Body of pancreas (tissue), 4 donors: Measurements from ENCODE around the gene CCNL2.

Experiments
- CTCF ChIP-seq, 7 experiments: fragments of 450-650 bp in 4 of 7; fragments of 200-600 bp in 3 of 7; sonication (generic) in 3 of 7; IDR thresholded peaks; one replicate each; pipeline ENCODE4 v1.5.1; 2016 to 2019; ENCODE audit warnings: antibody characterized with exemption in 7 of 7
- POLR2A ChIP-seq, 3 donors: fragments of 450-650 bp; IDR thresholded peaks; one replicate each; pipeline ENCODE4 v1.6.1; 2016; ENCODE audit warnings: antibody characterized with exemption in 3 of 3, mild to moderate bottlenecking in 2 of 3

DNA sequence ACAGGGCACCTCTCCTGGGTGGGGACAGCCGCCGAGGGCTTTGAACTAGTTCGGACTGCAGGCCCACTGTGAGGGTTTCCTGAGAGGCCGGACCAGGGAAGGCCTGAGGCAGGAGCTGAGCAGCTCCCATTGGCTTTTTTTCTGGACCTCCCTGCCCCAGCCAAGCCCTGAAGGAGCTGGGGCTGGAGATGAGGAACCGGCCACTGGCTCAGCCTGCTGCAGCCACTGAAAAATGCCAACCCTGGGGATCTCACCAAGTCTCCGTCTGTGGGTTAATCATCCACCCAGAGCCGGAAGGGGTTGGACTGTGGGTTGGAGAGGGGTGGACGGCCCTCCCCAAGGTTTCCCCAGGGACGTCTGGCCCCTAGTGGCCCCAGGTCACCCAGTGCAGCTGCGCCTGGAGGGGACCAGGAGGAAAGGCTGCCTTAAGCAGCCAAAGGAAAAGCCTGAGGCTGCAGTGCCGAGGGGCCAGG is 38.8 kb upstream of the CCNL2 start:
- TF ChIP-seq CTCF (IDR thresholded peaks at IDR 0.05) (peak in 5 of 7 experiments; percentile 21 to 67 (median 54)), POLR2A (IDR thresholded peaks at IDR 0.05) (peak; percentile 57 to 81 (median 78))
